Measurements from ENCODE around the gene SLC9C1.

GRCh38 chr3:112230033-112230432 lies 64.0 kb downstream of the SLC9C1 start:
- TF ChIP-seq CTCF (conservative IDR thresholded peaks at IDR 0.05; ENCODE audit: low read depth, low read length) (no peak), EZH2 (IDR thresholded peaks at IDR 0.05; ENCODE audit: low read length, unreplicated experiment) (no peak)
